HG03039 (cell line): Measurements from ENCODE around the gene GIT1.

Source experiments
- ATAC-seq: cut with Tn5 transposase; IDR thresholded peaks from one replicate; pipeline ENCODE4 v1.9.1; 2021; ENCODE audit warnings: mild to moderate bottlenecking, moderate library complexity; ENCODE audit not compliant: unreplicated experiment

The GIT1 gene

GRCh38 chr17:29533976-29534375, 55.5 kb downstream of the GIT1 start:
- no peak for ATAC-seq

GRCh38 chr17:29526322-29526721, 63.1 kb downstream of the GIT1 start:
- ATAC-seq = no peak

- ATAC-seq = no peak
These were observed 64.8 kb downstream of the GIT1 start for GRCh38 chr17:29524692-29525091.
